NCI-H1436 treated with DMSO at 0.1 percent for 48 hours (cell line): ENCODE results near the gene CHST15.

Experiments used
- DNase-seq: peaks from one replicate; lab custom pipeline; 2025; lab: John Stamatoyannopoulos, UW

Gene CHST15

GRCh38 chr10:124011464-124011863 is 81.9 kb downstream of the CHST15 start:
- no peak for DNase-seq

GRCh38 chr10:124010563-124011131 is 82.8 kb downstream of the CHST15 start:
- DNase-seq: no peak

- no peak for DNase-seq
Observed at GRCh38 chr10:124010024-124010423, 83.4 kb downstream of the CHST15 start.

DNA sequence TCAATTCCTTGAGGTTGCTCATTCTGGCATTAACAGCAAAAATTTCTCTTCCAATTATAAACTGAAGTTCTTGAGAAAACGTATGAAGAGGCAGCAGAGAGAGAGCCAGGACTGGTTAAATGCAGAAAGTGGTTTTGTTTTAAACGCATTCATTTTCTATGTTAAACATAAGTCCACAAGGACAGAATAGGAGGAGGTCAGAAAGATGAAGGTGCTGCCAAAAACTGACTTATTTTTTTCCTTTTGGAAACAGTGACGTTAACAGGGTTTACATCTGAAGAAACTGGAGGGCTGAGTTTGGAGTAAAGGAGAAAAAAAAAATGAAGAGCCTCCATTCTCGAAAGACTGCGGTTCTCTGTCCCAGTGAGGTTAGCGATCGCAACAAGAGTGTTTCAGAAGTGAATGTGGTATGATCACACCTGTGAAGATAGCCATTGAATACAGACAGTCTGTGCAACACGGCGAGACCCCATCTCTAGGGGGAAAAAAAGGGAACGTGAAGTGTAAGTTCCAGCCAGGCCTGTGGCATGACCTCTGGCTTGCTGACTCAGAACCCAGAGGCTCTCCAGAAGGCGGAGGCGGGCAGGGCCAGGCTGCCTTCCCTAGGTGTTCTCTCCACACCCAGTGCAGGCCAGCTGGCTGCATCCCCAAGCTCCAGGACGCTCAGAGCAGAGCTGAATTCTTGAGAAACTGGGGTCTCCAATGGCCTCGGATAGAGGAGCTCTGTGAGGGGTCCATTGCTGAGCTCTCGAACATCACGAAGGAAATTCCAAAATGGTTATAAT is 84.0 kb downstream of the CHST15 start:
- no peak for DNase-seq

DNA sequence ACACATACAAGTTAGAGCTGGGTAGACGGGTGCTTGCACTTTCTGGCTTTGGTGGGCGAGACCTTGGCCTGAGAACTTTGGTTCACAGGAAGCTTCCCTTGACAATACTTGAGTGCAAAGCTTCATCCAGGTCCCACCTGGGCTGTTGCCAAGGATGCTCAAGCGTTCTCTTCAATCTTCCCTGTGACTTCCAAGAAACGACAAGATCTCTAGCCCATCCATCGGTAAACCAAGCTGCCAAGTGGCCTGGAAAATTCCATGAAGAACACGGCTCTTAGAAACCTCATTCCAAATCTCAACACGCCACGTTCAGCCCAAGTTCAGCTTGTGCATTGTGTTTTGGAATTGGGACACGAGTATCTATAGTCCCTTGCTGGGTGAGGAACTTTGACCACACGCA is 84.7 kb downstream of the CHST15 start:
- DNase-seq: no peak

- no peak for DNase-seq
Observed at GRCh38 chr10:124008187-124008586, 85.2 kb downstream of the CHST15 start.

DNA sequence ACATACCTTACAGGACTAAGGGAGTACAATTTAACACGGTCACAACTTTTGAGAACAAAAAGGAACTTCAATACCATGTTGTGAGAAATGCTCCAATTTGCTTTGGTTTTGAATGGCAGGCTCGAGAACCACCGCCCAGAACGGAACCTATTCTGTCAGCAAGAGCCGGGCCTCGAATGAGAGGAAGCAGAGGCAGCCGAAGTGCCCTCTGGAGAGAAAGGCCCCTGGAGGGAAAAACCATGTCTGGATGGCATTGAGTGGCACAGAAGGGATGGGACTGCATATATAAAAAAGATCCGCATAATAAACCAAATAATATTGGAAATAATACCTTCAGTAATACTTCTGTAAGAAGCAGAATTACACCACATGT is 85.6 kb downstream of the CHST15 start:
- no peak for DNase-seq

DNA sequence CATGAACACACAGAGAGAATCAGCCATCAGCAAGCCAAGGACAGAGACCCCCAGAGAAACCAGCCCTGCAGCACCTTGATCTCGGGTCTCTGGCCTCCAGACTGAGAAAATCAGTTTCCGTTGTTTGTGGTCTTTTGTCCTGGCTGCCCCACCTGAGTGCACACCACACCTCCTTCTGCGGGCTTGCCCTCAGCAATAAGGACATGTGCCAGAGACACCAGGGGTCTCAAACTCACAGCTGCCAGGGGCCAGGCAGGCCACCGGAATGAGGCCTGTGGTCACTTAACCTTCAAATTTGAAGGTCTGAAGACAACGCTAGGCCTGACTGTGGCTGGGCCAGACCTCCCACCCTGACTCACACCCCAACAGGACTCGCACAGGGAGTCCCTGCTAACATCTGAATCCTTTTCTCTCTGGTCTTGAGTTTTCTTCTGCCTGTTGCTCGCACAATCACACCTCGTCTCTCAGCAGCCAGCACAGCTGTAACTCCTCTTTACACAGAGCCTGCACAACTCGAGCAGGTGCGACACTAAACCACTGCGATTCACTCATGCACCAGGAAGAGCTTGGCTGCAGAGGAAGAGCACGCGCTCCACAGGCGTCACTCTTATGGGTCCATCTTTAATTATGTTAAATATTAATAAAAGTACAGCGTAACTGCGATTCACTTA is 86.2 kb downstream of the CHST15 start:
- no peak for DNase-seq

DNA sequence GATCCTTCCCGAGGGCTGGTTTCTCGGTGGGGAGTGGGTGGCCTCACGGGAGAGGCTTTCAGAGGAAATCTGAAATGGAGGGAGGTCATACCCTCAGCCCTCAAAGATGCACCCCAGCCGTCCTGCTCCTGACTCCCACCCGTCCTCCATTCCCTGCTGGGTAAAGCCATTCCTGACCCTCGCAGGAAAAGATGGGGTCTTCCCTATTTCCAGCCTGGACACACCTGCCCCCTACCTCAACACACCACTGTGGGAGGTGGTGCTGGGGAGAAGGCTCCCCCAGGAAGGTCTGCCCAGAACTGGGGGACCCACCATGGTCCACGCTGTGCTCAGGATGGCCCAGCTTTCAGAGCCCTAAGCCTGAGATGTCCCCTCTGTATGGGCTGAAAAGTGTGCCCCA is 86.9 kb downstream of the CHST15 start:
- no peak for DNase-seq

DNA sequence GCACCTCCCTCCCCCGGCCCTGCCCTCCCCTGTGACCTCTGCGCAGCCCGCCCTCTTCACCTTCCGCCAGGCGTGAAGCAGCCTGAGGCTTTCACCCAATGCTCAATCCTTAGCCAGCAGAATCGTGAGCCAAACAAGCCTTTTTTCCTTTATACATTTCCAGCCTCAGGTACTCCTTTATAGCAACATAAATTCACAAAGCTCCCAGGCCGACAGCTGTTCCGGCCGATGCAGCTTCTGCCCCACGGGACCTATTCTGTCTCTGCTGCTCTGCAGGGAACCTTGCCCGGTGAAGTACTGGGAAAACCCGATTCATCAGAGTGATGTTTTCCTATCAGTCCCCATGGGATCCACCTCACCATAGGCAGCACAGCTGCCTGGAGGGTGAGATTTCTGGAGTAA is 87.4 kb downstream of the CHST15 start:
- no peak for DNase-seq

DNA sequence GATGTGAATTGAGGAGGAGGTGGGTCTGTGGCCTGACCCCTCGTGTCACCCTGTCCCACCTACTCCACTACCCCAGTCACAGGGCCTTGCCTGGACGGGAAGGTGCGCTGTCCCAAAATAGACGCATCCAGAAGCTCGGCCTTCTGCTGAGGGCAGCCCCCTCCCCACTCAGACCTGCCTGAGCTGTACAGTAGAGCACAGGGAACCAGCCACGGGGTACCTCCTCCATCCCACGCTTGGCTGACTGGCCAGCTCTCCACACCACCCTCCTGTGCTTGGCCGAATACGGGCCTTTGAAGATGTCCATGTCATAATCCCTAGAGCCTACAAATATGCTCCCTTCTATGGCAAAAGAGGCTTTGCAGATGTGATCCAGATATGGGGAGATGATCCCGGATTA is 88.3 kb downstream of the CHST15 start:
- DNase-seq: no peak

DNA sequence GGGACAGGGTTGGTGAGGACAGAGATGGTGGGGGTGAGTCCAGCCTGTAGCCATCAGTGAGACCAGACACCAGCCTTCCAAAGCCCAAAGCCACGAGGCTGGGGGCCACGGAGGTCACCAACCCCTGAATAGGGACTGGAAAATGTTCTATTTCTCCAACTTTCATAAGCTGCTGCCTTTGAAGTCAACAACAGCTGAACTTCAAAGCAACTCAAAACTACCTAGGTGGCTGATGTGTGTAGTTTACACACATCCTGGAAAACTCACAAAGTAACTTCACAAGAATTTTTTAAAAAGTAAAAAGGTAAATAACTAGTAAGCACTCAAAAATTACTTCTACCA is 88.8 kb downstream of the CHST15 start:
- DNase-seq: no peak

GRCh38 chr10:124003871-124004662 is 89.3 kb downstream of the CHST15 start:
- DNase-seq: no peak

DNA sequence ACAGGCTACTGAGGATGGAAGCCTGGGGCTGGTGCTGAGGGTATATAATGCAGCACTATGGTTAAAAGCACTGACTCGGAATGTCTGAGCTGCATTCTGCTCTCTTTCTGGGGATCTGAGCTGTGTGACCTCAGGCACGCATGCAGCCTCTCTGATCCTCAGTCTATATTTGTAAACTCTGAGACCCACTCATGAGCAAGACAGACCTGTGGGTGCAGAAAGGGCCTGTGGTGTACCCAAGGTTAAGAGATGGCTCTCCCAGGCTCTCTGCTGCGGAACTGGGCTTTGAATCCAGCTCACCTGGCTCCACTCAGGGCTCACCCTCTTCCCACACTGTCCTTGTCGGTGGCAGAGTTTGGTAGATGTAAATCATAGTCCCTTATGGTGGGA is 89.9 kb downstream of the CHST15 start:
- no peak for DNase-seq

- DNase-seq: no peak
Observed at GRCh38 chr10:124003070-124003419, 90.4 kb downstream of the CHST15 start.

DNA sequence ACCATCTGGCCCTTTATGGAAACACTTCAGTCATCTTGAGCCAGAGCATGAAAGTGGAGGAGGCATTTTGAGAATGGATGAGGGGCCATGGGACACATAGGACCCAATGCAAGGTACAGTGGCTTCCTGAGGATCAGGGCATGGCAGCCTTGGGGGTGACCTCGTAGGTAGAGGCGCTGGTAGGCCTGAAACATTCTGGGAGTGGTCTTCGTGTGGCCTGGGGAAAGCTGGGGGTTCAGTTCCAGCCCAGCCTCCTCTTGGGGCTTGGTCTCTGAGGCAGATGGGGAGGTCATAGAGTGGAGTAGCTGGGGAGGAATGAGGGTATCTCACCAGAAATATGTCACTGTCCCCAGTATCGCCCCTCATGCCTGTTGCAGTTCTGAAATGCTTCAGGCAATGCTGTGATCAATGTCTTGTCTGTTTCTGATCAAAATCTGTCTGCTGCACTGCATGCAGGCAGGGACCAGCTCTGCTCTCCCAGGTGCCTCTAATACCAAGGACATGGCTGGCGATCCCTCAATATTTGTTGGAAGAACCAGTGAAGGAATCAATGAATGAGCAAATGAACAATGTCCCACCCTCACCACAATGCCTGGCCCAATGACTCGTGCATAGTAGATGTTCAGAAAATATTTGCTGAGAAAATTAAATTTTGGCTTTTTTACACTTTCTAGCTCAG is 90.9 kb downstream of the CHST15 start:
- no peak for DNase-seq

DNA sequence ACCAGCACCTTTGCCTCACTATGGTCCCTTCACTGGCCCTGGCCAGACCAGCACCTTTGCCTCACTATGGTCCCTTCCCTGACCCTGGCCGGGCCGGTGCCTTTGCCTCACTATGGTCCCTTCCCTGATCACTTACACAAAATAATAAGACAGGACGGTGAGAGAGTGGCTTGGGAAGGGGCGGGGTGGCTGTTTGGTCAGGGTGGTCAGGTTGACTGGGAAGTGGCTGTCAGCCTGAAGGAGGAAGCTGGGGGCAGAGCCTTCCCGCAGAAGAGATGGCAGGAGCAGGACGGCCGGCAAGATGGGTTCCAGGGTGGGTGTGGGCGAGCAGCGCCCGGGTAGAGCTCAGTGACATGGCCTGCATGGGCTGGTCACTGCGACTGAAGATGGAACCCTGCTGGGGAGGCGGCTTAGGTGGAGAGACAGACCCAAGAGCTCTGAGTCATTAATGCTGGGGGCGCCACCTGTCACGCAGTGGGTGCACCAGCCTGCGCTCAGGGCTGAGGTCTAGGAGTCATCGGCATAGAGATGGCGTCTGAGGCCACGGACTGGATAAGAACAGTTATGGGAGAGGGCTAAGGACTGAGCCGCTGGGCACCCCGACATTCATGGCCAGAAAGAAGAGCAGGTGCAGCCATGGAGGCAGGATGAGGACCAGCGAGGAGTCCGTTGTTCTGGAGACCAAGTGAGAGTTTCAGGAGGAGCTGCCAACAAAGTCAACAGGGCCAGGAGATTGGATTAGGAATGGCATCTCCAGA is 91.8 kb downstream of the CHST15 start:
- no peak for DNase-seq

DNA sequence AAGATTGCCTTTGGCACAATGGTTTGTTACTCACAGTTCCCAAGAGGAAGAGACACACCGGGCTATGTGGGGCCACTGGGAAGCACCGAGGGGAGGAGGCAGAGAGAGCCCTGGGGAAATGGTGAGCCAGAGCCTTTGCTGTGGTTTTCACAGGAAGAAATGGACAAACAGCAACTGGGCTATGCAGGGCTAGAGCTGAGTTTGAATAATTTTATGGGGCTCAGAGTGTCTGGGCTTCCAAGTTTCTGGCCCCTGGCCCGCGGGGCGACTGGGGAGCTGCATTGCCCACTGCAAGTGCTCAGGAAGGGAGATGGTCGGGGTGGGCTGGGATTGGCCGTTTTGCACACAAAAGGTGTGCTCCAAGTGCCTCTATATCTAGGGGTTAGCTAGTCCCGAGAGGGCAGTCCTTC is 92.6 kb downstream of the CHST15 start:
- DNase-seq: no peak

- DNase-seq: no peak
Observed at GRCh38 chr10:123999956-124000615, 93.3 kb downstream of the CHST15 start.

- DNase-seq: no peak
Observed at GRCh38 chr10:123999261-123999660, 94.1 kb downstream of the CHST15 start.
